Fibroblast of villous mesenchyme (primary cell): ENCODE data around the gene MGST3. TPM values are rescaled to one million over a fixed set of nuclear protein-coding genes. Genes with fewer than 3 reads are reported as not detected.

ENCODE experiments used
- DNase-seq: peaks from one replicate; pipeline ENCODE4 v3.0.0-alpha.2; 2010; ENCODE audit warnings: low read depth
- H3K4me3 ChIP-seq: 2 replicates; pipeline ENCODE4 v1.5.1; 2011; ENCODE audit warnings: low read depth, mild to moderate bottlenecking, low read length
- CTCF ChIP-seq: IDR thresholded peaks from 2 replicates; pipeline ENCODE4 v1.5.1; 2012; ENCODE audit warnings: low read depth, mild to moderate bottlenecking, low read length; ENCODE audit not compliant: insufficient read depth
- total RNA-seq: library from RNA; depleted of rRNA; stranded (reverse); fragments of >200 nt; gene quantifications from 2 replicates; pipeline ENCODE4 v1.2.3, GENCODE V29; 2012

Gene MGST3
- total RNA-seq, 1 donor: 126 TPM

GRCh38 chr1:165629151-165629550 lies 1.9 kb upstream of the MGST3 start:
- TF ChIP-seq CTCF: no peak
- DNase-seq: no peak
- no peak overlapping the region for H3K4me3 ChIP-seq

- H3K4me3 ChIP-seq: peak overlapping the region; percentile 71
- DNase-seq: no peak
- no peak for TF ChIP-seq CTCF
Observed at GRCh38 chr1:165629848-165630628, 996 bp upstream of the MGST3 start.

GRCh38 chr1:165631342-165632151 lies 513 bp downstream of the MGST3 start:
- TF ChIP-seq CTCF: peak; percentile 19
- H3K4me3 ChIP-seq: peak overlapping the region; percentile 71
- DNase-seq: peak; percentile 91

- DNase-seq: no peak
- peak overlapping the region; percentile 71 for H3K4me3 ChIP-seq
- TF ChIP-seq CTCF: no peak
Observed at GRCh38 chr1:165632152-165632469, 1.1 kb downstream of the MGST3 start.

- no peak for DNase-seq
- peak overlapping the region; percentile 71 for H3K4me3 ChIP-seq
- TF ChIP-seq CTCF: no peak
Observed at GRCh38 chr1:165632491-165632890, 1.5 kb downstream of the MGST3 start.

- no peak overlapping the region for H3K4me3 ChIP-seq
- no peak for TF ChIP-seq CTCF
- peak; percentile 39 for DNase-seq
Observed at GRCh38 chr1:165633614-165634013, 2.6 kb downstream of the MGST3 start.
